ENCODE results near the gene ANKRD7. TPM values are rescaled to one million over a fixed set of nuclear protein-coding genes. Genes with fewer than 3 reads are reported as not detected.

Gene ANKRD7
- total and polyA plus RNA-seq, 4 donors, result 0.03 to 1.6 (median 0.55) TPM; not detected in 1

- 6 to 14% methylated on average over 49 of the region's 49 CpGs for WGBS, 2 donors
- no peaks in the 10 kb centered on the region for H3K9me3 ChIP-seq (ENCODE audit: control insufficient read depth in 4 of 4, insufficient read depth in 3 of 4, low read length in 3 of 4)
- peak overlapping the region; percentile 30 for H3K4me3 ChIP-seq
- DNase-seq (peak; percentile 90 to 94 (median 91)), ATAC-seq (ENCODE audit: insufficient read depth, low FRiP score) (peak; percentile 76)
- TF ChIP-seq CTCF (IDR thresholded peaks at IDR 0.05; ENCODE audit: control extremely low read depth, extremely low read depth), result no peak
- H3K27me3 ChIP-seq (ENCODE audit: control insufficient read depth in 3 of 3, insufficient read depth in 3 of 3, low read length in 2 of 3), result no peaks in the 10 kb centered on the region
- H3K4me1 ChIP-seq (ENCODE audit: control insufficient read depth in 5 of 5, insufficient read depth in 5 of 5, low read length in 5 of 5), result peaks cover 0 to 4% (median 0%) of the 10 kb centered on the region in 5 donors
- peak overlapping the region; percentile 50 to 81 for H3K9ac ChIP-seq (ENCODE audit: insufficient read depth in 1 of 2, low read length in 2 of 2)
- H3K36me3 ChIP-seq (ENCODE audit: control insufficient read depth in 4 of 4, insufficient read depth in 4 of 4, low read length in 4 of 4), result no peaks in the 10 kb centered on the region
- H3K27ac ChIP-seq (ENCODE audit: low read depth in 1 of 2, low read length in 1 of 2), result no peak overlapping the region
These were observed 10.3 kb upstream of the ANKRD7 start for GRCh38 chr7:118214051-118214832.

GRCh38 chr7:118214833-118215182, 9.7 kb upstream of the ANKRD7 start:
- no peaks in the 10 kb centered on the region for H3K27me3 ChIP-seq (ENCODE audit: control insufficient read depth in 3 of 3, insufficient read depth in 3 of 3, low read length in 2 of 3)
- H3K36me3 ChIP-seq (ENCODE audit: control insufficient read depth in 4 of 4, insufficient read depth in 4 of 4, low read length in 4 of 4), result no peaks in the 10 kb centered on the region
- ATAC-seq (ENCODE audit: insufficient read depth, low FRiP score) (no peak), DNase-seq (no peak)
- no peak overlapping the region for H3K27ac ChIP-seq (ENCODE audit: low read depth in 1 of 2, low read length in 1 of 2)
- WGBS, 2 donors, result 35 to 38% methylated on average over 3 of the region's 3 CpGs
- peak overlapping the region; percentile 20 to 81 for H3K9ac ChIP-seq (ENCODE audit: insufficient read depth in 1 of 2, low read length in 2 of 2)
- peak overlapping the region; percentile 30 for H3K4me3 ChIP-seq
- H3K4me1 ChIP-seq (ENCODE audit: control insufficient read depth in 5 of 5, insufficient read depth in 5 of 5, low read length in 5 of 5), result peaks cover 0 to 4% (median 0%) of the 10 kb centered on the region in 5 donors
- H3K9me3 ChIP-seq (ENCODE audit: control insufficient read depth in 4 of 4, insufficient read depth in 3 of 4, low read length in 3 of 4), result no peaks in the 10 kb centered on the region
- TF ChIP-seq CTCF (IDR thresholded peaks at IDR 0.05; ENCODE audit: control extremely low read depth, extremely low read depth), result no peak

- TF ChIP-seq CTCF (IDR thresholded peaks at IDR 0.05; ENCODE audit: control extremely low read depth, extremely low read depth), result no peak
- no peak for DNase-seq
- H3K9ac ChIP-seq (ENCODE audit: insufficient read depth in 1 of 2, low read length in 2 of 2), result no peak overlapping the region
- 31 to 36% methylated on average over 1 of the region's 1 CpG for WGBS, 2 donors
- H3K9me3 ChIP-seq (ENCODE audit: control insufficient read depth in 4 of 4, insufficient read depth in 3 of 4, low read length in 3 of 4), result no peaks in the 10 kb centered on the region
- no peak overlapping the region for H3K27ac ChIP-seq (ENCODE audit: low read depth in 1 of 2, low read length in 1 of 2)
- H3K36me3 ChIP-seq (ENCODE audit: control insufficient read depth in 4 of 4, insufficient read depth in 4 of 4, low read length in 4 of 4), result no peaks in the 10 kb centered on the region
- no peaks in the 10 kb centered on the region for H3K27me3 ChIP-seq (ENCODE audit: control insufficient read depth in 3 of 3, insufficient read depth in 3 of 3, low read length in 2 of 3)
- no peak overlapping the region for H3K4me3 ChIP-seq
- H3K4me1 ChIP-seq (ENCODE audit: control insufficient read depth in 5 of 5, insufficient read depth in 5 of 5, low read length in 5 of 5), result peaks cover 0 to 4% (median 0%) of the 10 kb centered on the region in 5 donors
- ATAC-seq (ENCODE audit: insufficient read depth, low FRiP score), result no peak
These were observed 7.3 kb upstream of the ANKRD7 start for GRCh38 chr7:118217210-118217619.
